GM23338 (cell line): Measurements from ENCODE around the gene NOD1. TPM values are rescaled to one million over a fixed set of nuclear protein-coding genes. Genes with fewer than 3 reads are reported as not detected.

Experiments used
- ATAC-seq: fragments of 200-7000 bp; cut with Tn5 transposase; 3 replicates; pipeline ENCODE4 v1.9.1; 2020
- DNase-seq: peaks from one replicate; pipeline ENCODE4 v3.0.0-alpha.2; 2015; ENCODE audit warnings: low spot score
- H2AFZ ChIP-seq: fragments of 200-600 bp; sonication (generic); 2 replicates; pipeline ENCODE4 v1.8.0; 2016; ENCODE audit warnings: antibody characterized with exemption, mild to moderate bottlenecking, moderate library complexity
- H3F3A ChIP-seq: fragments of 200-600 bp; sonication (generic); replicated peaks from 2 replicates; pipeline ENCODE4 v1.8.0; 2017; ENCODE audit warnings: antibody characterized with exemption, mixed run types, low read depth
- H3K27ac ChIP-seq: fragments of 200-600 bp; sonication (generic); 2 replicates; pipeline ENCODE4 v1.6.1; 2016; ENCODE audit warnings: low read depth
- H3K27me3 ChIP-seq: fragments of 200-600 bp; sonication (generic); 2 replicates; pipeline ENCODE4 v1.8.0; 2016; ENCODE audit warnings: mild to moderate bottlenecking, mixed run types, moderate library complexity; ENCODE audit not compliant: insufficient read depth
- H3K36me3 ChIP-seq: fragments of 200-600 bp; sonication (generic); 2 replicates; pipeline ENCODE4 v1.8.0; 2016; ENCODE audit warnings: mild to moderate bottlenecking; ENCODE audit not compliant: insufficient read depth
- H3K4me1 ChIP-seq: fragments of 200-600 bp; sonication (generic); 2 replicates; pipeline ENCODE4 v1.8.0; 2016; ENCODE audit warnings: mild to moderate bottlenecking, moderate library complexity; ENCODE audit not compliant: insufficient read depth
- H3K4me2 ChIP-seq: fragments of 200-600 bp; sonication (generic); 2 replicates; pipeline ENCODE4 v1.7.1; 2017; ENCODE audit warnings: mixed run types
- H3K4me3 ChIP-seq: fragments of 200-600 bp; sonication (generic); 2 replicates; pipeline ENCODE4 v1.6.1; 2016; ENCODE audit warnings: mixed run types
- H3K79me2 ChIP-seq: fragments of 200-600 bp; sonication (generic); replicated peaks from 2 replicates; pipeline ENCODE4 v1.8.0; 2017; ENCODE audit warnings: mild to moderate bottlenecking; ENCODE audit not compliant: insufficient read depth
- H3K9me2 ChIP-seq: fragments of 200-600 bp; sonication (generic); 2 replicates; pipeline ENCODE4 v1.8.0; 2017; ENCODE audit not compliant: insufficient read depth
- H4K20me1 ChIP-seq: fragments of 200-600 bp; sonication (generic); replicated peaks from 2 replicates; pipeline ENCODE4 v1.8.0; 2017; ENCODE audit warnings: mild to moderate bottlenecking; ENCODE audit not compliant: insufficient read depth
- H3K27ac Mint-ChIP-seq: 2 replicates; pipeline ENCODE4 v1.8.0; 2020; ENCODE audit warnings: inconsistent platforms, mild to moderate bottlenecking, moderate library complexity, mixed read lengths
- H3K27me3 Mint-ChIP-seq: 3 replicates; pipeline ENCODE4 v1.8.0; 2022; ENCODE audit warnings: low read depth, mild to moderate bottlenecking, moderate library complexity, mixed read lengths, inconsistent platforms; ENCODE audit not compliant: insufficient read depth, poor library complexity
- H3K36me3 Mint-ChIP-seq: 3 replicates; pipeline ENCODE4 v1.8.0; 2021; ENCODE audit warnings: low read depth, mild to moderate bottlenecking, inconsistent platforms, moderate library complexity, mixed read lengths
- H3K4me1 Mint-ChIP-seq: 3 replicates; pipeline ENCODE4 v1.8.0; 2020; ENCODE audit warnings: mild to moderate bottlenecking, inconsistent platforms, mixed read lengths
- H3K4me3 Mint-ChIP-seq: 3 replicates; pipeline ENCODE4 v1.8.0; 2021; ENCODE audit warnings: moderate library complexity, mild to moderate bottlenecking, inconsistent platforms, mixed read lengths
- H3K9me3 Mint-ChIP-seq: 3 replicates; pipeline ENCODE4 v1.8.0; 2020; ENCODE audit warnings: moderate library complexity, mild to moderate bottlenecking, inconsistent platforms, mixed read lengths
- CREB1 ChIP-seq: fragments of 250-450 bp; sonication (Bioruptor Pico); IDR thresholded peaks from 2 replicates; pipeline ENCODE4 v1.5.0; 2020; ENCODE audit warnings: low read depth, mild to moderate bottlenecking, moderate library complexity
- CTCF ChIP-seq, 2 experiments: fragments of 200-600 bp in 1 of 2; sonication (generic) in 1 of 2; conservative IDR thresholded peaks; 2 replicates each; pipeline versions ENCODE4 v1.5.1 to v1.6.1; 2016 to 2017; ENCODE audit warnings: antibody characterized with exemption in 2 of 2, low read depth in 2 of 2, mild to moderate bottlenecking in 2 of 2, moderate library complexity in 1 of 2
- ETS1 ChIP-seq: IDR thresholded peaks from 2 replicates; pipeline ENCODE4 v1.6.1; 2016; ENCODE audit warnings: antibody characterized with exemption
- JUNB ChIP-seq: IDR thresholded peaks from one replicate; pipeline ENCODE4 v1.6.1; 2016; ENCODE audit warnings: antibody characterized with exemption; ENCODE audit not compliant: unreplicated experiment
- NANOG ChIP-seq: IDR thresholded peaks from 2 replicates; pipeline ENCODE4 v1.6.1; 2016; ENCODE audit warnings: antibody characterized with exemption, borderline replicate concordance
- STAT1 ChIP-seq: IDR thresholded peaks from one replicate; pipeline ENCODE4 v1.6.1; 2016; ENCODE audit warnings: antibody characterized with exemption; ENCODE audit not compliant: unreplicated experiment
- ZNF114 ChIP-seq: fragments of 250-450 bp; sonication (Bioruptor Pico); IDR thresholded peaks from 2 replicates; pipeline ENCODE4 v1.5.0; 2020; ENCODE audit warnings: mild to moderate bottlenecking, moderate library complexity
- ZNF331 ChIP-seq: fragments of 250-450 bp; sonication (Bioruptor Pico); IDR thresholded peaks from 2 replicates; pipeline ENCODE4 v1.5.0; 2020; ENCODE audit warnings: low read depth, mild to moderate bottlenecking, moderate library complexity
- ZNF462 ChIP-seq: fragments of 250-450 bp; sonication (Bioruptor Pico); IDR thresholded peaks from 2 replicates; pipeline ENCODE4 v1.5.0; 2020; ENCODE audit warnings: mild to moderate bottlenecking, moderate library complexity
- polyA plus RNA-seq: library from polyadenylated mRNA; unstranded; fragments of >200 nt; fragmentation: Nextera tagmentation; extraction: Ambion mirVana; gene quantifications from 2 replicates; pipeline ENCODE4 v1.2.1, GENCODE V29; 2016
- total RNA-seq: library from RNA; depleted of rRNA; stranded (reverse); fragments of >200 nt; shearing (Covaris generic); gene quantifications from 2 replicates; pipeline ENCODE4 v1.2.3, GENCODE V29; 2014

Gene NOD1
- total and polyA plus RNA-seq, 2 experiments from 2014 or later = 2.1 to 7.3 TPM

- H3K27me3 ChIP-seq = no peaks in the 10 kb centered on the region
- H2AFZ ChIP-seq = no peak overlapping the region
- no peaks in the 10 kb centered on the region for H3K79me2 ChIP-seq
- H3K36me3 ChIP-seq = no peaks in the 10 kb centered on the region; the same call in 1 of the 2 replicates
- ATAC-seq (no peak), DNase-seq (no peak)
- peaks cover 18% of the 10 kb centered on the region for H3K4me1 ChIP-seq
- Mint-ChIP-seq H3K27me3 (peaks cover 3% of the 10 kb centered on the region), H3K4me1 (peaks cover 29% of the 10 kb centered on the region), H3K9me3 (no peaks in the 10 kb centered on the region), H3K4me3 (no peak overlapping the region), H3K27ac (no peak overlapping the region), H3K36me3 (peaks cover 12% of the 10 kb centered on the region)
- no peaks in the 10 kb centered on the region for H4K20me1 ChIP-seq
- H3K4me3 ChIP-seq = no peak overlapping the region
- no peak overlapping the region for H3K27ac ChIP-seq
- no peak overlapping the region for H3K4me2 ChIP-seq
- H3K9me2 ChIP-seq = no peaks in the 10 kb centered on the region; the same call in 1 of the 2 replicates
- H3F3A ChIP-seq = no peaks in the 10 kb centered on the region
- TF ChIP-seq ETS1 (no peak), CREB1 (CRISPR knock-in tag) (no peak), ZNF114 (no peak), STAT1 (no peak), CTCF (conservative IDR thresholded peaks at IDR 0.05; ENCODE audit: low read depth in 2 of 2) (no peak), JUNB (no peak), NANOG (no peak), ZNF462 (no peak), ZNF331 (CRISPR knock-in tag) (no peak)
Measured at GRCh38 chr7:30429156-30429530, 49.4 kb downstream of the NOD1 start.
